T-helper 2 cell (primary cell): ENCODE measurements around the gene ZNF195.
"Not testable (repeated sequence)": the region's sequence is repeated elsewhere in the genome, so short reads cannot be mapped to it uniquely, and the experiment has no call there.

Experiments
- DNase-seq, 5 experiments: peaks; one replicate each; pipeline versions ENCODE4 v3.0.0 to v3.0.0-alpha.2; 2012 to 2022

ZNF195 gene

GRCh38 chr11:3402181-3402860 is 23.4 kb upstream of the ZNF195 start:
- DNase-seq, result not testable (repeated sequence)

DNA sequence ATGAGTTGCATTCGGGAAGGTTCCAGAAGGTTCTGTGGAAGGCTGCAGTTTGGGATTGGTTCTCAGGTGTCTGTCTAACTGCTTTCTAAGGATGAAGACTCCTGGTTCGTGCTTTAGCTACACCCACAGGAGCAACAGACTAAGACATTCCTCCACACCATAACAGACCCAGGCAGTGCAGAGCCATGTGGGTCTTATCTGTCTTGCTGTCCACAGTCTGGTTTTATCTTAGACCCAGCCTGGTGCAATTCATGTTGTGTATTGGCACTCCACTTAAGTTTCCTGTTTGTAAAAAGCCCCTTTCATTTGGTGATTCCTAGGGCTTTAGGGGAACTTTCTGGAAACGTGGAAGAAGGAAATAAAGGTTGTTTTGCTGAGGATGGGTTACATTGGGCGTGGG is 22.1 kb upstream of the ZNF195 start:
- not testable (repeated sequence) for DNase-seq

- DNase-seq, result not testable (repeated sequence)
These were observed 19.6 kb upstream of the ZNF195 start for GRCh38 chr11:3398509-3398908.

- not testable (repeated sequence) for DNase-seq
These were observed 19.2 kb upstream of the ZNF195 start for GRCh38 chr11:3398106-3398505.

GRCh38 chr11:3397210-3397609 is 18.3 kb upstream of the ZNF195 start:
- DNase-seq, result not testable (repeated sequence)

DNA sequence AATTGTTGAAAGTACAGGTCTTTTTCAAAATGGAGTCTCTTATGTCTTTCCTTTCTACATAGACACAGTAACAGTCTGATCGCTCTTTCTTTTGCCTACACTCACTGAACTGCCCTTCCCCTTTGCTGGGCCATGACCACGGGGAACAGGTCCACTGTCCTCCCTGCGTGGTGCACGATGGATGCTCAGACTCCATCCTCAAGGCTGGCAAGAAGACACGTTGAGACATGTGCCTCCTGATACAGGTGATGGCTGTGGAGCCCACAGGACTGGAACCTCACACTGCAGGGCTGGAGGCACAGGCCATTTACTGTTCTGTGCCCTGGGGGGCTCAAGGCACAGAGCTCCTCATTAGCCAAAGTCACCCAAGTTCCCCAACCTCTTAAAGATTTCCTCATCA is 16.5 kb upstream of the ZNF195 start:
- not testable (repeated sequence) for DNase-seq

DNA sequence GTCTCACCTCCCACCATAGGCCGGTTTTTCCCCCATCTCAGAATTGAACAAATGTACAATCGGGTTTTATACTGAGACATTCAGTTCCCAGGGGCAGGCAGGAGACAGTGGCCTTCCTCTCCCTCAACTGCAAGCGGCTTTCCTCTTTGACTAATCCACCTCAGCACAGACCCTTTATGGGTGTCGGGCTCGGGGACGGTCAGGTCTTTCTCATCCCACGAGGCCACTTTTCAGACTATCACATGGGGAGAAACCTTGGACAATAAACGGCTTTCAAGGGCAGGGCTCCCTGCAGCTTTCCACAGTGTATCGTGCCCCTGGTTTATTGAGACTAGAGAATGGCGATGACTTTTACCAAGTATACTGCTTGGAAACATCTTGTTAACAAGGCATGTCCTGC is 16.0 kb upstream of the ZNF195 start:
- not testable (repeated sequence) for DNase-seq

DNA sequence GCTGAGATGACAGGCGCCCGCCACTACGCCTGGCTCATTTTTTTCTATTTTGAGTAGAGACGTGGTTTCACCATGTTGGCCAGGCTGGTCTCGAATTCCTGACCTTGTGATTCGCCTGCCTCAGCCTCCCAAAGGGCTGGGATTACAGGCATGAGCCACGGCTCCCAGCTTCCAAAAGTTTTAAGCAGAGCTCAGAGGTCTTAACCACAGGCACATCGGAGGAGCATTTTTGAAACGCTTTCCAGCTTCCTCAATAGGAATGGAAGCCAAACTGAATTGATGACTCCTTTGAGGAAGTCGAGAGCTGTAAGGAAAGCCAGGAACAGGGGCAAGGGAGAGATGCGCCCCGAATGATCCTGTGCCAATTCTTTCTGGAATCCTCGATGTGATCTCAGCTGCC is 14.5 kb upstream of the ZNF195 start:
- DNase-seq, result not testable (repeated sequence)

DNA sequence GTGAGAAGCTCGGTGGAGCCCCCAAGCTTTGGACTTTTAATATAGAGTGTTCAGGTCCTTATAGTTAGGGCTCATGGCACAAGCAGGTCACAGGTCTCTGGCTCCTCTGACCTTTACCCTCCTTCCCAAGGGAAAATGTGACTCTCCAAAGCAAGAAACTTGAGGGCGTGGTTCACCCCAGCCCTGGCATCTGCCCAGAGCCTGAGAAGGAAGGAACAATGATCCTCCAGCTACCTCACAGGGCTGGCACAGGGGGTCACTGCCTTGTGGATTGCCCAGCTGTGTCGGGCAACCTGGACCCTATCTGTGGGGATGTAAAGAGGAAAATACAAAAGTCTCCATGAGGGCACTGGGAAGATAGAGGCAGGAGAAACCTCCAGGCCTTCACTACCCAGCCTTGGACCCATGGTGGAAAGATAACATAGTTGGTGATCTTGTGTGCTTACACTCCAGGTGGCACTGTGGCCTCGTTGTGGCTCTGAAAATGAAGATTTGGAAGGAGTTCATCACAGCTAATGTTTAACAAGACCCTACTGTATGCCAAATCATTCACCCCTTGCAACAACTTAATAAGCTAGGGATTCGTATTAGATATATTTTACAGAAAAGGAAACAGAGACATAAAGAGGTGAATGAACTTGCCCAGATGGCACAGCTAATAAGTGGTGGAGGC is 3.8 kb upstream of the ZNF195 start:
- no peak for DNase-seq

- DNase-seq, result no peak
These were observed 2.8 kb upstream of the ZNF195 start for GRCh38 chr11:3381794-3382193.

DNA sequence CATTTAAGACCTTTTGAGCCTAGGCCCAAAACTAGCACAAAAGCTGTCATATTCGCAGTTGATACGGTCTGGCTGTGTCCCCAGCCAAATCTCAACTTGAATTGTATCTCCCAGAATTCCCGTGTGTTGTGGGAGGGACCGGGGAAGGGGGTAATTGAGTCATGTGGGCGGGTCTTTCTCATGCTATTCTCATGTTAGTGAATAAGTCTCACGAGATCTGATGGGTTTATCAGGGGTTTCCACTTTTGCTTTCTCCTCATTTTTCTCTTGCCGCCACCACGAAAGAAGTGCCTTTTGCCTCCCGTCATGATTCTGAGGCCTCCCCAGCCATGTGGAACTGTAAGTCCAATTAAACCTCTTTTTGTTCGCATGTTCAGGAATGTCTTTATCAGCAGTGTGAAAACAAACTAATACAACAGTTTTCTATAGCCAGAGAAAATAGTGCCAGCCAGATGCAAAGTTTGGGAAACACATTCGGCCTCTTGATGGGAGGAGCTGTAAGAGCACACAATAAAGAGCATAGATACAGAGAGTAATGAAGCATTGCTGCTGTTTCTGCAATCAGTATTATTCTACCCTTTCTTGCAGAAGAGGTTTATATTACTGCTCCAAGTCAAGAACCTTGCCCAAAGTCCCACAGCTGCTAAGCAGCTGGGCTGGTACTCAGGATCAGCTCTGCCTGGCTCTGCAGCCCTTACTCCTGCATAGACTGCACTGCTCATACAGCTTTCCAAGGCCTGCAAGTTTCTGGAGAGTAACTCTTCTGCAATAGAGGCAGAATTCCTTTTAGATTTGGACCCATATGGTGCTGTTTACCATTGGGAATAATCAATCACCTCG is 2.0 kb upstream of the ZNF195 start:
- DNase-seq, result no peak

DNA sequence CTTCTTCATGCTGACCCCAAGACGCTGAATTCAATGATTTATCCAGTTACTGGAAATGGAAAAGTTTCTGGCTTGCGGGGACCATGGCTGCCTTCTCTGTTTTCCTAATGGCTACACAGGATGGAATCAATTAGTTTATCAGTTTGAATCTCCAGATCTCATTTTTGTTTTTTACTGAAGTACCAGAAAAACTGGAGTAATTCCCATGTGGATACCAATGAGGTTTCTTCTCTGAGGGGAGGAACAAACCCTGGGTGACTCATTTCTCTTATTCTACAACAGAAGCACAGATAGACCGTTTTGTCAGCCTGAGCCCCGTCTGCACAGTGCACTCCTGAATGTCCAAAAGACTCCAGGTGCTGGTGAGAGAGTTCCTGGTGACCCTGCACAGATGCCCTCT is 3.4 kb downstream of the ZNF195 start:
- no peak for DNase-seq

DNA sequence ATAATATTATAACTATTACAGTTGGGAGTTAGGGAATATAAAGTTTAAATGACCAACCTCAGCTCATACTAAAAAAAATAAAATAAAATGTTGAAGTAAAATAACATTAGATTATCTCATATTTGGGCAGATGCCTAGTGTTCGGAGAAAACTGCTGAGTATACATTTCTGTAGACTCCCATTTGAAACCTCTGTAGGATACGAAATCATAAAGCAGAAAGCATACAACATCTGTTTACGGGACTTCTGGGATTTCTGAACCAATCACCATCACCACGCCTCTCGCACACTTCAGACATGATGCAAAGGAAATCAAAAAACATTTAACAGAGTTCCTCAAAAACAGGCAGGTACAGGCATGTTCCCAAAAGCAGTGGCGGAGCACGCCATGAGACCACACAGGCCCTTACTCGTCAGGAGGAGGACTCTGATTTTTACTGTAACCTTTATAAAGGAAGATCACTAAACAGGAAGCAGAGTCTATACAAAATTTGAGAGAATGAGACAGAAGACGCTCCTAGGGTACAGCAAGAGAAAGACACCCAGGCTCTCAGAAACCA is 8.6 kb downstream of the ZNF195 start:
- no peak for DNase-seq

DNA sequence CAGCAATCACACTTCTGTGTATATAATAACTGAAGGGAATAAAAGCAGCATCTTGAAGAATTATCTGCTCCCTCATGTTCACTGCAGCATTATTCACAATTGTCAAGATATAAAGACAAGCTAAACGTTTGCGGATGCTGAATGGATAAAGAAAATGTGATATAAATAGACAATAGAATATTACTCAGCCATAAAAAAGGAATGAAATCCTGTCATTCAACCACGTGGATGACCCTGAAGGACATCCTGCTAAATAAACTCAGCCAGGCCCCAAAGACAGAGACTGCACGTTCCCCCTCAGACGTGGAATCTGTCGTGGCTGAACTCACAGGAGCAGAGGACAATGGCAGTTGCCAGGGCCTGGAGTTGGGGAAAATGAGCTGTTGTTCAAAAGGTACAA is 9.6 kb downstream of the ZNF195 start:
- DNase-seq, result no peak

GRCh38 chr11:3368199-3368598 is 10.7 kb downstream of the ZNF195 start:
- DNase-seq, result no peak

DNA sequence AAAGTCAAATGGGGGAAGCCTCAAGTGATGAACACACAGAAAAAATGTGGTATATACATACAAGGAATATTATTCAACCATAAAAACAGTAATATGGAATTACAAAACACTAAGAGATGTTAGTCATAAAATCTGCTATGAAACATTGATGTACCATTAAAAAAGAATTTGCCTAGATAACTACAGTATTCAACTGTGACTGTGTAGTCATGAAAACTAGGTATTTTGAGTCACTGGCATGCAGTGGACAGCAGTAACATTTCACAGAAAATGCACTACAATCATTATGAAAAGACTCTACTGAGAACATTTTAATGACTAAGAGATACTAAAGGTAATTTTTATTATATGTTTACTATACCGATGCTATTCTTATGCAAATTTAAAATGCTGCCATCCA is 11.7 kb downstream of the ZNF195 start:
- DNase-seq, result no peak

- no peak for DNase-seq
These were observed 19.7 kb downstream of the ZNF195 start for GRCh38 chr11:3359092-3359824.

- DNase-seq, result no peak
These were observed 20.8 kb downstream of the ZNF195 start for GRCh38 chr11:3357994-3358676.

GRCh38 chr11:3357302-3357701 is 21.6 kb downstream of the ZNF195 start:
- DNase-seq, result no peak

- no peak for DNase-seq
These were observed 22.1 kb downstream of the ZNF195 start for GRCh38 chr11:3356858-3357257.

DNA sequence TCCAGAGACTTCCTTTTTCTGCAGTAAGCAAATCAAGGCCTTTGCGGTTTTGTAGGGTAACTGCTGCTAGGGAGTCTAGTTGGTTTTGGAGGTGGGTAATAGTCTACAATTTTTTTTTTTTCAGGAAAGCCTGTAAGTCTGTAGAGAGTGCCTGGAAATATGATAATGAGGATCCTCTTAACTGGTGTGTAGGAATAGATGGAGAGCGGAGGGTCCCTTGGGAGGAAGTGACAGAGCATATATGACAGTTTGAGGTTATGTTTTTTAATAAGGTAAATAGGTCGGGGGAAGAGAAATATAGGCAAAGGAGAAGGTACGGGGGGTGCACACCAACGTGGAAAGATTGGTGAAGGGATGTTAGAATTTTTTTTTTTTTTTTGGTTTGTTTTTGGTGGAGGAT is 25.9 kb downstream of the ZNF195 start:
- no peak for DNase-seq

DNA sequence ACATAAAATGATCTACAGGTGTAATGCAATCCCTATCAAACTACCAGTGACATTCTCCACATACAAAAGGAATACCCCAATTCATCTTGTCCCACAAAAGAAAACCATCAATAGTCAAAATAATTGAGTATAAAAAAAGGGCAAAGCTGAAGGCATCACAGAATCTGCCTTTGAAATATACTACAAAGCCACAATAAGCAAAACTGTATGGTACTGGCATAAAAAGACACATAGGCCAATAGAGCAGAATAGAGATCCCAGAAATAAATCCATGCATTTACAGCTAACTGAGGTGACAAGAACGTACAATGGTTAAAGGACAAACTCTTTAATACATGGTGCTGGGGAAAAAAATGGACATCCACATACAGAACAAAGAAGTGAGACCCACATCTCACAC is 31.8 kb downstream of the ZNF195 start:
- DNase-seq, result no peak
